HG03025 (cell line): ENCODE data around the gene SORCS1.

ENCODE experiments used
- ATAC-seq: cut with Tn5 transposase; IDR thresholded peaks from one replicate; pipeline ENCODE4 v1.9.1; 2021; ENCODE audit warnings: mild to moderate bottlenecking, moderate library complexity; ENCODE audit not compliant: unreplicated experiment, low FRiP score

Gene SORCS1

GRCh38 chr10:106560925-106561640 is 603.4 kb downstream of the SORCS1 start:
- no peak for ATAC-seq

GRCh38 chr10:106559442-106559841 is 605.1 kb downstream of the SORCS1 start:
- no peak for ATAC-seq

DNA sequence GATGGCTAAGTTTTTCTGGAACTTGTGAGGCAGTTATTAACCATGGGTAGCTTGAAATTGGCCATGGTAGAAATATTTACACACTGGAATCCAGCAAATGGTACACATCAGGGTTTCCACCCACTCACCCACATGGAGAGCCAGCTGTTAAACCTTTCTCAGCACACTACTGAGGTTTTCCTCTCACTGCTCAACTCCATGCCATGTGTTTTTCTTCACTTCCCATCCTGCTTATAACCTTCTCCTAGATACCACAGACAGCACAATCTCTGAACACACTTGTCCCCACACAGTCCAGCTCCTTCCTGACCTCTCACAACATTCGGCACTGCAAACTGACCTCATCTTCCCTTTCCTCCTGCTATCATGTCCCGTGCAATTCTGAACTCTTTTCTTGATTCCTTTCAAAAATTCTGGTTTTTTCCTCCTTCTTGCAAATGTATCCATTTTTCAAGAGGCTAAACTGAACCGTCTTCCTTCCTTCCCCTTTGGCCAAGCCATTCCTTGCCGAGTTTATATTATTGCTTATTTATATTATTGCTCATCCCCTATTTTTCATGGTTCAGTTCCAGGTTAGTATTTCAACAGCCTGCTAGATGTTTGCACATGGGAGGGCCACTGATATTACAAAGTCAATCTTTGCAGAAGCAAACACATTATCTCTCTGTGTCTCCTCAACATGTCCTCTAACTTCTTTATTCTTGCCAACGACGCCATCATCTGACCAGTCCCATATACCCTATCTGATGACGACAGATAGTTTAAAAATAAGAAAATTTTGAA is 606.4 kb downstream of the SORCS1 start:
- no peak for ATAC-seq

DNA sequence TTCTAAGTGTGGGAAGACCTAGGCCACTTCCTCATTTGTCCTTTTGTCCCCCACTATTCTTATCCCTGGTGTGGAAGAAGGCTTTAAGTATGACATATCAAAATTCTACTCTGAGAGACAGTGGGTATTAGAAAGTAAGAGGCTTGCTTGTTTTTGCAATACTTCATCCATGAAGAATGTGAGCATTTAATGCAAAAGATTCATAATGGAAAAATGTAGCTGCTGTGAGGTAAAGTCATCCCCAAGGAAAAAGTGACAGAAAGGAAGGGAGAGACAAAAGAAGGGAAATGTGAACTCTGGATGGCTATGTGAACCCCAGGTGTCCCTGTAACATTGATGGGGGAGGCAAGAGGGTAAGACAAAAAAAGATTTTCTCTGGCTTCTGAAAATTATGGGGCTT is 607.5 kb downstream of the SORCS1 start:
- ATAC-seq = no peak

DNA sequence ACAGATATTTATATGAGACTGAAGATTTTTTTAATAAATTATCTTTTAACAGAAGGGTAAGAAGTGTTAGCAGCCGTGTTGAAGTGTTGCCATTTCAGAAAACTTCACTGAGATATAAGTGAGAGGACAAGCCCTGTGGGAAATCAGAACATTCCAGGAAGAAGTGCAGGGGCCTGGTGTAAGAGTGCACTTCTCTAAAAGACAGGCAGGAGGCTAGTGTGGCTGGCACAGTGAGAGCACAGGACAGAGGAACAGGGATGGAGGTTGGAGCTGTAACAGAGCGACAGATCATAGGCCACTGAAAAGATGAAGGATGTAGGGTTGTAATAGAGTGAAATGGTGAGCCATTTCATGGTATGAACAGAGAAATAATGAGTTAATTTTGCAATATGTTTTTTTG is 608.9 kb downstream of the SORCS1 start:
- ATAC-seq = no peak

DNA sequence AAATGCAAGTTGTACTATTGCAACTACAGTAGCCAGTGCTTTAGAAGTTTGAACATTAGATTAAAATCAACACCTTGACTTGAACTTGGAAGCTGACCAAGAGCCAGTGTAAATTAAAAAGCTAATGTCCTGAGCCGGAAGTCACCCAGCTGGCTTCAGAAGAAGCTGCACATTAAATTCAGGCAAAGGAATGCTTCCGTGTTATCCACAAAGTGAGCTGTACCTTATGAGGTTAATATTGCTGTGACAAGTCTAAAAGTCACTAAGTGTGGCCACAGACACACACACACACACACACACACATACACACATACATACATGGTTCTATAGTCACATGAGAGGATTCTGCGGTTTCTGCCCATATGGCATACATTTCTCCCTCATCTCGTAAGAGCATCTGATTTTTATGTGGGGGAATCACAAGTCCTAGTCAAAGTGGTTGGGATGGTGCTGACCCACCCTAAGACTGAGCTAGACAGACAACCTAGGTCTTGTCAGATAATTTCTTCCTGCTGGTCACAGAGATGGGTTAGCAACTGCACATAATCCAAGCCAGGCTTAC is 612.9 kb downstream of the SORCS1 start:
- ATAC-seq = no peak

GRCh38 chr10:106548832-106549231 is 615.7 kb downstream of the SORCS1 start:
- no peak for ATAC-seq

DNA sequence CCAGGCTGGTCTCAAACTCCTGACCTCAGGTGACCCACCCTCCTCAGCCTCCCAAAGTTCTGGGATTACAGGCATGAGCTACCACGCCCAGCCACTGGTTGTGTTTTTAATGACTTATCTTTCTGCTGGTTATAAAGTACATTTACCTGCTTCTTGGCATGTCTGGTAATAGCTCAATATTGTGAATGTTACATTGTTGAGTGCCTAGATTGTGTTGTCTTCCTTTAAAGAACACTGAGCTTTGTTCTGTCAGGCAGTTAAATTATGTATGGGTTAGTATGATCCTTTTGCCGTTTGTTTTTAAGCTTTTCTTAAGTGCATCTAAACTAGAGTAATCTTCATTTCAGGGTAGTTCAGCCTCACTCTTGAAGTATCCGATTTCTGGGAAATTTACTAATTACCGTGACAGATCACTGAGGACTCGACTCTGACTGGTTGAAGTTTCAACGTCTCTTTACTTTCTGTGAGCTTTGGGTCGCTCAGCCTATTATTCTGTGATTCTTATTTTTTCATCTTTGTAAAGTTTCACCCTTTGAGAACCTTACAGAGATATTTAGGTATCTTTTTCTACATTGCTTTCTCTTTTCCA is 617.4 kb downstream of the SORCS1 start:
- ATAC-seq = no peak

- no peak for ATAC-seq
Observed at GRCh38 chr10:106542461-106542860, 622.0 kb downstream of the SORCS1 start.

DNA sequence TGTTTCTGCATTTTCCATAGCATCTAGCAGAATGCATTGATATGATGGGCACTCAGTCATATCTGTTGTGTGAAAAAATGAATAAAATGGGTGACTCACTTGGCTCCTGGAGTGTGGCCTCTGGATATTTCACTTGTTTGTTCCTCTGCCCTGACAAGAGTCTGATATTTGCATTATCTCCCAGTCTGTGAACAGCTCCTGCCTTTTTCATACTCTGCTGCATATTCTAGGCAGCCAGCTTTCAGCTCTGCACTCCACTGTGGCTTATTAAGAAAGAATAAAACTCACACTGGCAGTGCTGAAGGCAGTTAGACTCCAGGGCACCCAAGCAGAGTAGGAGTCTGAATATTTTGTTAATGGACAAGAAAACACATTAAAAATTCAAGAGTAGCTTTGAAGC is 623.9 kb downstream of the SORCS1 start:
- no peak for ATAC-seq

DNA sequence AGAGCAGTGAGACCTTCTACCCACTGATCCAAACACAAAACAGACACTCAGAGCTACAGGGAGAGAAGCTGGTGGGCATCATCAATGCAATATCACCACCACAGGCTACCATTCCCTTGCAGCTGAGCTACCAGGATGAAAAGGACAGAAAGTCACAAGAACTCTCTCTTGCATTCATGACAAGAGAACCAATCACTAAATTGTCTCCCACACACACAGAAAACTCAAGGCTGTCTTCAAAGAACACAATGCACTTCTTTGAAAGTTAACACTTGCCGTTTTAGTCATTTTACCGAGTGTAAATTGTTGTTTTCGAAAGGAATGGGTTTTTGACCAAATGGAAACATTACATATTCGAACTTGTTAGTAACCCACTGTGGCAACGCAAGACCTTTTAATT is 626.6 kb downstream of the SORCS1 start:
- ATAC-seq = no peak

GRCh38 chr10:106535304-106535953 is 629.1 kb downstream of the SORCS1 start:
- no peak for ATAC-seq

GRCh38 chr10:106534441-106534840 is 630.1 kb downstream of the SORCS1 start:
- no peak for ATAC-seq

DNA sequence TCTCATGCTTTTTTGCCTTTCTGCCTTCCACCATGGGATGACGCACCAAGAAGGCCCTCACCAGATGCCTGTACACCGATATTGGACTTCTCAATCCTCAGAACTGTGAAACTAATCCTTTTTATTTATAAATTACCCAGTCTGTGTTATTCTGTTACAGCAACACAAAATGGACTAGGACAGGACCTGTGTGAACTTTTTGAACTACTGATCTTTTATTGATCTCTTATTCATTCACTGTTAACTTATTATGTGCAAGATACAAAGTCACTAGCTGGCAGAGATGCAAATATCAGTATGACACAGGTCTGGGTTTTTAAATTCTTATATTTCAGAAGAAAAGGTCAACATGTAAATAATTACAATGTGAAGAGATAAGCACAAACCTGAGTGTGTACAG is 635.8 kb downstream of the SORCS1 start:
- no peak for ATAC-seq

- no peak for ATAC-seq
Observed at GRCh38 chr10:106525835-106526234, 638.7 kb downstream of the SORCS1 start.
